GM21515 (cell line): ENCODE measurements around the gene COL5A1.

Experiments used
- ATAC-seq: cut with Tn5 transposase; IDR thresholded peaks from one replicate; pipeline ENCODE4 v1.9.1; 2021; ENCODE audit not compliant: unreplicated experiment

Gene COL5A1

DNA sequence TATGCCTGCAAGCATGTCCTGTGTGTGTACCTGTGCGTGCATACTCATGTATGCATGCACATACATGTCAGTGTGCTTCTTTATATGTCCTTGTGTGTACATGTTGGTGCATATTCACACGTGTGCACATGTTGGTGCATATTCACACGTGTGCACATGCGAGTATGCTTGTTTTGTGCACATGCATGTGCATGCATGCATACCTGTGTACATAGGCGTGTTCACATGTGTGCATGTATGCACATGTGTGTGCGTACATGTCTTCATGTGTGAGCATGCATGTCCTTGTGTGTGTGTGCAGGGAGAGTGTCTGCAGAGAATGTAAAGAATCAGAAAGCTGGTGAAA lies 166.8 kb downstream of the COL5A1 start:
- ATAC-seq: no peak

DNA sequence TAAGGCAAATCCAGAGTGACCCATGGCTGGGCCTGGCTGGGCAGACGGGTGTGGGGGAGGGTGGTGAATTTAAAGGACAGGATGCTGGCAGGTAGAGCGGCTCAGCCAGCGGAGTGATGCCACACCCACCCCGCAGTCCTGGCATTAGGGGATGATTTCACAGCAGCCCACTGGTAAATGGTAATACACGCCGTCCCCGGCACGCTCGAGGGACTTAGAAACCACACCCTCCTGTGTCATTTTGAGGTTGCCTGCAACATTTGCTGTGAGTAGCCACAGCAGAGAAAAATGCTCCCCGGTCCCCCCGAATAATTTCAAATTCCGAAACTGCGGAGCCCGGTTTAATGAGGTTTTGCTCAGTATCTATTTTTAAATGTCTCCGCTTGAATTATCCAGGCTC lies 167.7 kb downstream of the COL5A1 start:
- ATAC-seq: no peak

DNA sequence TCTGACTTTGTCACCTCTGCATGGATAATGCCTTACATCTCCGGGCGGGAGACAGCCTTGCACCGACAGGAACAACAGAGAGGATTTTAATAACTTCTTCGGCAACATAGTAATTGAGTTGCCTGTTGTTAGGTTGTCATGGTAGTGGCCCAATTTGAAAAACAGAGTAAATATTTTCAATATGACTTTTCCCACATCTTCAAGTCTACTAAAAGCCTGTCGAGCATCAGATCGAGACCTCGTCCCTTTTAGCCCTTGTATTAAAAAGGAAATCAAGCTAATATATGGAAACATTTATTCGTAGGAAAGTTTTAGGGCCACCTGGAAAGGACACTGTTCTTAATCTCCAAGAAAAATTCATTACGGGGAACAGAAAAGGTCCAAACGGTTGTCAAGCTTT lies 168.2 kb downstream of the COL5A1 start:
- ATAC-seq: no peak

DNA sequence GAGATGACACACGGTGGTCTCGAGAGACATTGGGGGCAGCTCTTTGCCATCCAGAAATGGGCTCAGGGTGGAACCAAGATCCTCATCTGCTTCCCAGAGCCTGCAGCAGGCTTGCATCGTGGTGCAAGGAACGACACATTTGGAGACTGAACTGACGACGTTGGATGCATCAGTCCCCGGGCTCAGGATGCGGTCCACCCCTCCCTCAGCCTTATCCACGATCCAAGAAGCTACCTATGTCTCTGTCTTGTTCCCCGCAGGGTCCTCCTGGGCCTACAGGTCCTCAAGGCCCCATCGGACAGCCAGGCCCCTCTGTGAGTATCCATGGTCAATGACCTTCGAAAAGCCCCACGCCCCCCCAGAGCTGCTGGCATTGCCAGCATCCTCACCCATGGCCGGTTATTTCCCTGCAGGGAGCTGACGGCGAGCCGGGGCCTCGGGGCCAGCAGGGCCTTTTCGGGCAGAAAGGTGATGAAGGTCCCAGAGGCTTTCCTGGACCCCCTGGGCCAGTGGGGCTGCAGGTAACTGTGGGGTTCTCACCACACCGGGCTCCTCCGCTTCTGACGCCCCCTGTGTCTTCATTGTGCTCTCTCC lies 169.6 kb downstream of the COL5A1 start:
- ATAC-seq: no peak

DNA sequence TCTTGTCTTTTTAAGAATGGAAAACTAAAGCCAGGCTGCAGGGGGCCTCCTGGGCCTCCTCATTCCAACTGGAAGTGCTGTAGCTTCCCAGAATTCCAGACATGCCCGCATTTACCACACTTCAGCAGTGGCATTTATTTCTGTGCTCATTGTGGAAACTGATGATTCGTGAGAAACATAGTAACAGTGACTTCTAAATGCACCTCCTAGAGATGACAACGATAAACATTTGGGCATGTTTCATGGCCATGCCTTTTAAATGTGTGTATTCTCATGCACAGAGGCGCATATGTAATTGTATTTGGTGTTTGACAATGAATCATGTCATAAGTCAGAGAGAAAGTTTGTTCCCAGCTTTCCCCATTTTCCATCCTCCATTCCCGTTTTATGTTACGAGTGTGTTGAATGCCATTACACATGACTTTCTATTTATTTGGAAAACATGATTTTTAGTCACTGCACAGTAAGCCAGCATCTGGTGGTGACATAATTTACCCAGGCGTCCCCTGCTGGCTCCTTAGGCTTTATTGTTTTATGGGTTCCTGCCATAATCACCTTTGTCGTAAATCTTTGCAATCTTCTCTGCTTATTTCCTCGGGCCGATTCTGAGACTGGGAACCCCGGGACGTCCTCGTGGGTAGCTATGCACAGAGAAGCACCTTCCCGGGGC lies 170.2 kb downstream of the COL5A1 start:
- no peak for ATAC-seq

DNA sequence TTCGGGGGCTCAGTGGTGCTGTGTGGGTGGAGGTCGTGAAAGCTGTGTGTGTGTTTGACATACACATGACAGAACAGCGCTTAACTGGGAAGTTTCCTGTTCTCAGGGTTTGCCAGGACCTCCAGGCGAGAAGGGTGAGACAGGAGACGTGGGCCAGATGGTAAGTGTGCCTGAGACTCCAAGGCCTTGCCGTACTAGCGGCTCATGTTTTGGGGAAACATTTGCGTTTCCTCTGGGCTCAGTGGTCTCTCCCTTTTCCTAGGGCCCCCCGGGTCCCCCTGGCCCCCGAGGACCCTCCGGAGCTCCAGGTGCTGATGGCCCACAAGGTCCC lies 170.7 kb downstream of the COL5A1 start:
- ATAC-seq: no peak

DNA sequence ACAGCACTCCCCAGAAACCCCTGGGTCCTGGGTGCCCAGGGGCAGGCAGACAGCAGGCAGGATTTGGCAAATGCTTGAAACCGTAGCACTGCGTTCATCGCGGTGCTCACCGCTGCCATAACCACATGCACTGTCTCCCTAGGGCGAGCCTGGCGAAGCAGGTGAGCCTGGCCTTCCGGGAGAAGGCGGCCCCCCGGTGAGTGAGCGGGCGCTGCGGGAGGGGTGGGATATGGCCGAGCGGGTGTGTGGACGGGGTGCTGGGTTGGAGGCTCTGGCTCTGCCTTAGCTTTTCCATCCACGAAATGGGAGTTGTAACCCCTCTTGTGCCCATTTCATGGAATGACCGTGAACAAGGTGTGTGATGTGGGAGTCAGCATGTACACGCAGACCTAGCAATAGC lies 172.2 kb downstream of the COL5A1 start:
- ATAC-seq: no peak

DNA sequence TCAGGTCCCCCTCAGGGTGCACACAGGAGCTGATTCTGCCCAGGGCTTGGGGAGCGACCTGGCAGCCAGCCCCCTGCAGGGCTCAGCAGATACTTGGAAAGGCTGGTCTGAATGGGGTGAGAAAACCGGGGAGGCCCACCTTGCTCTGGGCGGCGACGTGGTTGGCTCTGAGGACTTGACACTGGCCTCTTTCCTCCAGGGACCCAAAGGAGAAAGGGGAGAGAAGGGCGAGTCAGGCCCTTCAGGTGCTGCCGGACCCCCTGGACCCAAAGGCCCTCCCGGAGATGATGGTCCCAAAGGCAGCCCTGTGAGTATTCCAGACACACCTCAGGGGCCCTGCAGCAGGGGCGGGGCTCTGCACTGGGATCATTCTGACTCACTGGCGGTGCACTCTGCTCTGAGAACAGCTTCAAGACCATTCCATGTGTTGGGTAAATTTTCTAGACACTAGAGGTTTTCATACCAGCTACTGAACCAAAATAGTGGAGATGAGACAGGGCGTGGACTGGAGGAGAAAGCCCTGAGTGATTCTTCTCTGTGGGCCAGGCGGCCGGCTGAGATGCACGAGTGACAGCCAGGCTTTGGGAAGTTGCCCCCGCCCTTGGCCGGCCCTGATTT lies 173.1 kb downstream of the COL5A1 start:
- no peak for ATAC-seq

DNA sequence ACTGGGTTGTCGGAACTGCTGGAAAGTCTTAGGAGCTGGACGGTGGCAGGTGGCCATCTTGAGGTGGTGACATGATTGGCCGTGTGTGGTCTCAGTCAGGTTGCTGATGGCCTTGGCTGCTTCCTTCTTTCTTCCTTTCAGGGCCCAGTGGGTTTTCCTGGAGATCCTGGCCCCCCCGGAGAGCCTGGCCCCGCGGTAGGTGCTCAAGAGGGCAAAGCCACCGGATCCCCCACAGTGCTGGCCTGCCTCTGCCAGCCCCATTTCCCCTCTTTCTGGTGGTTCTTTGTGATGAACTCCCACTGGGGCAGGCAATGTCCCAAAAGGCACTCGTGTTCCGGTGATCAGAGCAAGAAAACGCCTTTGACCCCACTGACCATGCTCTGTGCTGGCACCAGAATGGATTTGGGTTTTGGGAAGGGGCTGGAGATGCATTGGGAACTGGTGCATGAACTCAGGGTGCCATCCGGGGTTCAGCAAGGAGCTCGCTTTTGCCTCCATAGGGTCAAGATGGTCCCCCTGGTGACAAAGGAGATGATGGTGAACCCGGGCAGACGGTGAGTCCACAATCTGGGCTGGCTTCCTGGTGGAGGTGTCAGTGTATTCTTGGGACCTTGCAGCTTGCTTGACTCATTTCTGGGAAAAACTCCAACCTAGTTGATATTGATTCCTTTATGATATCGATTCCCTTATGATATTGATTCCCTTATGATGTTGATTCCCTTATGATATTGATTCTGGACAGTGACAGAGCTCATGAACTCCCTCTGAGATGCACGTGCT lies 174.0 kb downstream of the COL5A1 start:
- ATAC-seq: no peak

DNA sequence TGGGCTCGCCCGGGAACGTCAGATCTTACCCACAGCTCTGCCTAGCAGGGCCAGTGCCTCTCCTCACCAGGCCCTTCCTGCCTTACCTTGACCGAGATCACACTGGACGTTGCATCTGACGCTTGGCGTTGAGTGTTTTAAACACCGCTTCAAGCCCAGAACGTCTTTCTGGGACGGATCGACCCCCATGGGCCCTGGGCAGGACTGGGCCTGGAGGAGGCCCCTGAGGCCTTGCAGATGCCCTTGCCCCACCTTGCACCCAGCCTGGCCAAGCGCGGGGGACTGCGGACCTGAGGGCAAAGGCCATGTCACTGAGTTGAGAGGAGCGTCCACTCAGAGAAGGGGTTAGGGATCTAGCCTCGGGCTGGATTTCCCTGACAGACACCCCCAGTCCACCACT lies 174.7 kb downstream of the COL5A1 start:
- ATAC-seq: no peak

DNA sequence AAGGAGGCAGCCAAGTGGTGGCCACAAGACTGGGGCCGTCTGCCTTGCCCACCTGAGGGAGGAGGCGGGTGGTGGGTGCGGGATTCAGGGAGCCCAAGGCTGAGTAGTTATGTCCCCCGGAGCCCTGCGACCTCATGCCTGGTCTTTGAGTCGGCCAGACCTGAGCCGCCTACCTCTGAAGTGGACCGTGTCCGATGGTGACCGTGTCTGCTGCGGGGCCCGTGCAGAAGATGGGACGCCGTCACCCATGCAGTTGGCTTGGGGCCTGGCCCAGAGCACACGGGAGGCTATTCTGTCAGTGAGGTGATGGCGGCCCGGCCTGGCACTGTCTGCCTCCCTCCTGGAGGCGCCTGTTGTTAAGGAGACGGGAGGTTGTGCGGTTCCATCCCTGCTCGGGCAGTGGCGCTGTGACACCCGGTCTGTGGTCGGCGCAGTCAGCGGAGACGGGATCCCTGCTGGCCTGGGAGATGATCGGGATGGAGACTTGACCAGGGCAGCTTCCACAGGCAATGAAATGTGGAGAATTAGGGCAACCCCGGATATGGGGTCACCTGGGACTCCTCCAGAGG lies 176.5 kb downstream of the COL5A1 start:
- no peak for ATAC-seq

DNA sequence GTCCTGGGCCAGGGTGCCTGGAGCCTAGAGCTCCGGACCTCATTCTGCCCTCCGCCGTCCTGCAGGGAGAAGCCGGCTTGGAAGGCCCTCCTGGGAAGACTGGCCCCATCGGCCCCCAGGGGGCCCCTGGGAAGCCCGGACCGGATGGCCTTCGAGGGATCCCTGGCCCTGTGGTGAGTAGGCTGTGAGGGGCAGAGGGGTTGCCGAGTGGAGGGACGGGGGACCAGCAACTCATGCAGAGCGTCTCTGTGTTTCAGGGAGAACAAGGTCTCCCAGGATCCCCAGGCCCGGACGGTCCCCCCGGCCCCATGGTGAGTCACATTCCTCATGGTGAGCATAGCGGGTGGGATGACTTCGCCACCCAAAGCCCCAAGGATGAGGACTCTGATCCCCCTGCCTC lies 177.0 kb downstream of the COL5A1 start:
- ATAC-seq: no peak

DNA sequence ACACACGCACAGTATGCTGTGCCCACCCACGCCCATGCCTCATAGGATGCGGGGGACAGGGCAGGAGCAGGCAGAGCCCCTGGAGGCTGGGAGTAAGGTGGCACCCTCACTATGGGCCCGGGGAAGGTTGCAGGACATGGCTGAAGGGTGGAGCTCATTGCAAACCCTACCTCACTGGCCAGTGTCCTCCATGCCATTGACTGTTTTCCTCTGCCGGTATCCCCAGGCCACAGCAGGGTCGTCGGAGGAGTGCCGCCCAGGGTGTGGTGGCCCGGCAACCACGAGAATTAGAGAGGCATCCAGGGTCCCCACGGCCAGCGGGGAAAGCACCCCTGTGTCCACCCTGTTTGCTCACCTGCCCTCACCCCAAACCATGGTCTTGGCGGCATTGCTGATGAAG lies 179.3 kb downstream of the COL5A1 start:
- ATAC-seq: no peak

DNA sequence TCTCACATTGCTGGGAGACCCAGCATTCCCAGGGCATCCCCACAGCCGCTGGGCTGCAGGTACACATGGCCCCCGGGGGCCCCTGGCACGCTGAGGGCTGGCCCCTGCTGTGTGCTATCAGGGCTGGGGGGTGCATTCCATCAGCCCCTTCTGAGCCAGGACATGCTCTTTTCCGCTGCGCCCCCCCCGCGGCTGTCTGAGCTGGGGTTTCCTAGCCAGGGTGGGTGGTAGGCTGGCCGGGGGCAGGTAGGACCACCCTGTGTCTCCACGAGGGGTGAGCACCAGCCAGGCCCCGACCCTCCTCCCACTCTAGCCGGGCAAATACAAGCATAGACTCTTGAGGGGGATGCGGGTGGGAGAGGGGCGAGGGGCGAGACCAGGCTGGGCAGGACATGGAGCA lies 180.9 kb downstream of the COL5A1 start:
- ATAC-seq: no peak

DNA sequence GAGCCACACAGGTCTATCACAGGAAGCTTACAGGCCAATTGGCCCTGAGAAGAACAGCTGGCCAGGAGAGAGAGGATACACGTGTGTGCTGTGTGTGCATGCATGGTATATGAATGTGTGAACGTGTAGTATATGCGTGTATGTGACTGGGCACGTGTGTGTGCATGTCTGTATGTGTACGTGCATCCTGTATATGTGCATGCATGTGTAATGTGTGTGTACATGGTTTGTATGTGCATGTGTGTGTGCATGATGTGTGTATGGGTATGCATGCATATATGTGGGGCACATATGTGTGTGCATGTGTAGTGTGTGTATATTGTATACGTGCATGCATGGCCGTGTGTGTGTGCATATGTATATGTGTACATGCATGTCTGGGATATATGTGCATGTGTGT lies 182.0 kb downstream of the COL5A1 start:
- ATAC-seq: no peak

DNA sequence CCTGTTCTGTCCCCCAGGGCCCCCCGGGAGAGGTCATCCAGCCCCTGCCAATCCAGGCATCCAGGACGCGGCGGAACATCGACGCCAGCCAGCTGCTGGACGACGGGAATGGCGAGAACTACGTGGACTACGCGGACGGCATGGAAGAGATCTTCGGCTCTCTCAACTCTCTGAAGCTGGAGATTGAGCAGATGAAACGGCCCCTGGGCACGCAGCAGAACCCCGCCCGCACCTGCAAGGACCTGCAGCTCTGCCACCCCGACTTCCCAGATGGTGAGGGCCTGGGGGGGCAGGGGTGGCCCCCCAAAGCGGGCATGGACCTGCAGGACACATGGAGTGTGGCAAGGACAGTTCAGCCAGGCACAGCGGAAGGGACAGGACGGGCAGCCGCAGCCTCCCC lies 183.0 kb downstream of the COL5A1 start:
- no peak for ATAC-seq

DNA sequence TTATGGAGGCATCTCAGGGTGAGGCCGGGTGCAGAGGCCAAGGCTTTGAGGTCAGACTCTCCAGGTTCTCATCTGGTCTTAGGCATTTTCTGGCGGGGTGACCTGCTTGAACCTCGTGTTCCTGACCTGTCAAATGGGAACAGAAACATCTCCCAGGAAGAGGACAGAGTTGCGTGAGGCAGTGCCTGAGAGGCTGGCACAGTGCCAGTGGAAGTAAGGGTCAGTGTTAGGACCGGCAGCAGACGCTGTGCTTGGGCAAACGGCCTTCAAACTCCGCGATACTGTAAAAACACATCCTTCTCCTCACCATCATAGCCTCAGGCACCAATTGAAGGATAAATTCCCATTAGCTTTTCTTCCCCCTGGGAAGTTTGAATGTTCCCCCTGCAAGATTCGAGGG lies 183.4 kb downstream of the COL5A1 start:
- ATAC-seq: no peak

DNA sequence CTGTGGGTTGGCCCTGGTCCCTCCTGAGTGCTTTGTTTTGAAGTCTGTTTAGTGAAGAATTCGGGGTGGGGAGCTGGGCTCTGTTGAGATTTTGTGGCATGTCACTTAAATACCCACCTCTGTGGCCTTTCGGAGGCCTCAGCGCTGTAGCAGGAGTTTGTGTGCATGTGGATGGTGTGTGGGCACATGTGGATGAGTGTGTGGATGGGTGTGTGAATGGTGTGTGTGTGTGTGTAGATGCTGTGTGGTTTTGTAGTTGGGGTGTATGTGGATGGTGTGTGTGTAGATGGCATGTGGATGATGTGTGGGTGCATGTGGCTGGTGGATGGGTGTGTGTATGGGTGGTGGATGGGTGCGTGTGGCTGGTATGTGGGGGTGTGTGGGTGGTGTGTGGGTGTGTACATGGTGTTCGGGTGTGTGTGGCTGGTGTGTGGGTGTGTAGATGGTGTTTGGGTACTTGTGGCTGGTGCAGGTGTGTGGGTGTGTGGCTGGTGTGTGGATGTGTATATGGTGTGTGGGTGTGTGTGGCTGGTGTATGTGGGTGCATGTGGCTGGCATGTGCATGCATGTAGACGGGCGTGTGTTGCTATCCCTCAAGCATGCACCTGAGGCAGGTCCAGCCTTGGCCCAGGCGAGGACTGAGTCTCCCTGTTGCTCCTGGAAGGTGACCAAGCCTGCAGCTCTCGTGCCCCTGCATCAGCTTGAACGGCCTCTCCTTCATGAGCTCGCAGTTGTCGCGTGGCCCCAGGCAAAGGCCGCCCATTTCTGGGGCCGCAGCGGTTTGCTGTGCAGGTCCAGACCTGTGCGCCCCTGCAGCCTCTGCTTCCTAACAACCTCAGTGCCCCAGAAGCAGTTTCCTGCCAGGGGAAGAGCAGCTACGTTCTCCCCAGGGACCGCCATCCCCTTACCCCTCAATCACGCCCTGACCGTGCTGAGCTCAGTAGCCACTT lies 185.0 kb downstream of the COL5A1 start:
- ATAC-seq: no peak

DNA sequence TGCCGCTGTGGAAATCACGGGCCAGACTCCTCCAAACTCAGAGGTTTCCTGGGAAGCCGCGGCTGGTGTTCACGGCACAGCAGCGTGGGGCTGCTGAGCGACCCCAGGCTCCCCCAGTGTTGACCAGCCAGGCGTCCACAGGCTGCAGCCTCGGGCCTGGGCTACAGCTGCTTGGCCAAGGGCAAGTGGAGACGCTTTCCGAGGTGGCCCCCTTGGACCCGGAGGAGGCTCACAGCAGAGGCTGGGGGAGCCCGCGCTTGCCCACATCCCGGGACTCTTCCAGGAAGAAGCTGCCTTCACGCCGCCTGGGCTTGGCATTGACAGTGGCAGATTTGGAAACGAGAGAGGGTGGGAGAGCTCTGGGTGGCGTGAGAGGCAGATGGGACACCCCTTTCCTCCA lies 186.0 kb downstream of the COL5A1 start:
- no peak for ATAC-seq

DNA sequence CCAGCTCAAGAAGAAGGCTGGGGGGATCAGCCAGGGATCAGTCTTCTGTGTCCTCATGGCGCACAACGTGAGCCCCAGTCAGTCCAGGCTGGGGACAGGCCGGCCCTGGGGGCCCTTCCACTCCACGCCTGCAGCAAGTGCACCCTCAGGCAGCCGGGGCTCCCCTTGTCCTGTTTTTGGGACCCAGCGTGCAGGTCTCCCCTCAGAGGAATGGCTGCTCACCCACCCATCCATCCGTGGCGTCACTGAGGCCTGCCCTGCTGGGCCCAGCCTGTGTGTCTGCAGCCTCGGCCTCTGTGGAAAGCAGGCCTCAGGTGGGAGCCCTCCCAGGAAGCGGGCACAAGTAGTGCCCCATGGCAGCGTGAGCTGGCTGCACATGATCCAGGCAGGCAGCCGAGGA lies 186.4 kb downstream of the COL5A1 start:
- no peak for ATAC-seq

DNA sequence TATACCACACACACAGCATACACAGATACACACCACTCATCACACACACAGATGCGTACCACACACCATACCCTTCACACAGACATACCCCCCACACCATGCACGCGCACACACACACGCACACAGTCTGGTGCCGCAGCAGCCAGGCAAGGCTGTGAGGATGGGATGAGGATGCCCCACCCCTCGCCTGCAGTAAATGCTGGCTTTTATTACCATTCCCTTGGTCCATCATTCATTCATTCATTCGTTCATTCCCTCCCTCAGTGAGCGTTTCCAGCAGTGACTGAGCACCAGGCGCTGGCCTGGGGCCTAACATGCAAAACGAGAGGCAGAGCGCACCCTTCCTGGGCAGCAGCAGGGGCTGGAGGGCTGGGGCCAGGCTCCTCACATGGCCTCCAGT lies 187.3 kb downstream of the COL5A1 start:
- ATAC-seq: no peak
